ENCODE results near the gene SGCE. TPM values are rescaled to one million over a fixed set of nuclear protein-coding genes. Genes with fewer than 3 reads are reported as not detected.

The SGCE gene
- total RNA-seq, 1 donor from 2014 or later = 6.8 TPM

GRCh38 chr7:94621120-94621519 is 34.8 kb downstream of the SGCE start:
- Mint-ChIP-seq H3K36me3 (ENCODE audit: low read depth) (no peaks in the 10 kb centered on the region), H3K4me1 (peaks cover 11% of the 10 kb centered on the region), H3K4me3 (no peak overlapping the region), H3K27ac (peak overlapping the region; percentile 68), H3K9me3 (no peaks in the 10 kb centered on the region), H3K27me3 (no peaks in the 10 kb centered on the region)
- POLR2A ChIA-PET = interaction anchor here (1.4 kb wide), 1 partner anchor 35 kb away, joined by 4 read pairs; the partner anchor contains the start of gene SGCE
- no peak for ATAC-seq (ENCODE audit: low read depth)
- no peak for TF ChIP-seq CTCF (IDR thresholded peaks at IDR 0.05)
- CTCF ChIA-PET = interaction anchor here (1.6 kb wide), 1 partner anchor 34 kb away, joined by 5 read pairs; the partner anchor contains the start of gene SGCE
- no peak for DNase-seq
- intact Hi-C loops (cut with micrococcal nuclease) = loop anchor here (2.0 kb wide), 2 partner anchors 36 to 64 kb away; partner anchors contain the start of gene SGCE

- ATAC-seq (ENCODE audit: low read depth) (peak; percentile 98), DNase-seq (peak; percentile 23)
- POLR2A ChIA-PET = interaction anchor here (0.6 to 1.4 kb wide), 2 partner anchors 36 to 40 kb away, joined by 4 to 6 read pairs; partner anchors contain the start of gene SGCE
- H3K9me3 Mint-ChIP-seq = no peaks in the 10 kb centered on the region
- intact Hi-C loops (cut with micrococcal nuclease) = loop anchor here (1.0 to 2.0 kb wide), 3 partner anchors 36 to 111 kb away; partner anchors contain the start of genes CASD1 and SGCE
- no peak overlapping the region for H3K4me3 Mint-ChIP-seq
- no peaks in the 10 kb centered on the region for H3K27me3 Mint-ChIP-seq
- CTCF ChIA-PET = interaction anchor here (1.6 kb wide), 1 partner anchor 35 kb away, joined by 5 read pairs; the partner anchor contains the start of gene SGCE
- H3K36me3 Mint-ChIP-seq (ENCODE audit: low read depth) = no peaks in the 10 kb centered on the region
- H3K27ac Mint-ChIP-seq = peak overlapping the region; percentile 68
- H3K4me1 Mint-ChIP-seq = peaks cover 11% of the 10 kb centered on the region
- TF ChIP-seq CTCF (IDR thresholded peaks at IDR 0.05) = no peak
Observed at GRCh38 chr7:94620703-94621118, 35.2 kb downstream of the SGCE start.

- H3K27ac Mint-ChIP-seq = no peak overlapping the region
- intact Hi-C loops (cut with micrococcal nuclease) = no loop called here
- no peaks in the 10 kb centered on the region for H3K36me3 Mint-ChIP-seq (ENCODE audit: low read depth)
- ATAC-seq (ENCODE audit: low read depth) (no peak), DNase-seq (no peak)
- H3K4me1 Mint-ChIP-seq = peaks cover 11% of the 10 kb centered on the region
- CTCF ChIA-PET = no interaction called here
- no peak overlapping the region for H3K4me3 Mint-ChIP-seq
- no peaks in the 10 kb centered on the region for H3K27me3 Mint-ChIP-seq
- POLR2A ChIA-PET = no interaction called here
- H3K9me3 Mint-ChIP-seq = no peaks in the 10 kb centered on the region
- no peak for TF ChIP-seq CTCF (IDR thresholded peaks at IDR 0.05)
Observed at GRCh38 chr7:94618126-94618525, 37.8 kb downstream of the SGCE start.

- H3K4me1 Mint-ChIP-seq = peaks cover 11% of the 10 kb centered on the region
- H3K9me3 Mint-ChIP-seq = no peaks in the 10 kb centered on the region
- ATAC-seq (ENCODE audit: low read depth) (no peak), DNase-seq (no peak)
- no peaks in the 10 kb centered on the region for H3K36me3 Mint-ChIP-seq (ENCODE audit: low read depth)
- ChIA-PET POLR2A (no interaction called here), CTCF (no interaction called here)
- no peak overlapping the region for H3K4me3 Mint-ChIP-seq
- no peak for TF ChIP-seq CTCF (IDR thresholded peaks at IDR 0.05)
- no peak overlapping the region for H3K27ac Mint-ChIP-seq
- intact Hi-C loops (cut with micrococcal nuclease) = no loop called here
- H3K27me3 Mint-ChIP-seq = no peaks in the 10 kb centered on the region
Observed at GRCh38 chr7:94616855-94617254, 39.1 kb downstream of the SGCE start.

DNA sequence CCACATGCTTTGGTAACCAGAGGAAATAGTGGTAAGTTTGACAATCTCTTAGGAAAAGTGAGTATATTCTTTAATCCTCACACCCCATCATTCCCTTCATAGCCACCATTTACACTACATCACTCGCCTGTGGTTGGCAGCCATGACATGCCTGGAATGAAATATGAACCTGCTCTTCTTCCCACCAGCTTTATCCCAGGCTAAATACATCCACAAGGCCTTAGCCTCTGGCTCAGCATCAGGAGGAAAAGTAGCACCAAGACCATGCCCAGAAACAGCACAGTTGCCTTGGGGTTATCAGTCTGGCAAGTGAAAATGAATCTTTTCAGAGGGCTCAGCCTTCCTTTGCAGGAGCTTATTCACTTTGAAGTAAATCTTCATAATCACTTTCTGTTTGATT is 40.3 kb downstream of the SGCE start:
- H3K36me3 Mint-ChIP-seq (ENCODE audit: low read depth) = no peaks in the 10 kb centered on the region
- DNase-seq = no peak
- ChIA-PET CTCF (no interaction called here), POLR2A (no interaction called here)
- no peak for TF ChIP-seq CTCF (IDR thresholded peaks at IDR 0.05)
- peaks cover 2% of the 10 kb centered on the region for H3K4me1 Mint-ChIP-seq
- H3K27ac Mint-ChIP-seq = no peak overlapping the region
- intact Hi-C loops (cut with micrococcal nuclease) = no loop called here
- H3K27me3 Mint-ChIP-seq = no peaks in the 10 kb centered on the region
- H3K4me3 Mint-ChIP-seq = no peak overlapping the region
- no peaks in the 10 kb centered on the region for H3K9me3 Mint-ChIP-seq
- ATAC-seq (ENCODE audit: low read depth) = no peak

Measured in activated B cell treated with CpG ODN at 0.5 μM for 24 hours (primary cell).